ENCODE measurements around the gene CHD1. TPM values are rescaled to one million over a fixed set of nuclear protein-coding genes. Genes with fewer than 3 reads are reported as not detected.

CHD1 gene
- total and polyA plus RNA-seq, 2 of the 13 experiments (the other 11 are each of a cell fraction or from before 2014, with no cell fraction given), result 22.8 to 55.9 TPM

DNA sequence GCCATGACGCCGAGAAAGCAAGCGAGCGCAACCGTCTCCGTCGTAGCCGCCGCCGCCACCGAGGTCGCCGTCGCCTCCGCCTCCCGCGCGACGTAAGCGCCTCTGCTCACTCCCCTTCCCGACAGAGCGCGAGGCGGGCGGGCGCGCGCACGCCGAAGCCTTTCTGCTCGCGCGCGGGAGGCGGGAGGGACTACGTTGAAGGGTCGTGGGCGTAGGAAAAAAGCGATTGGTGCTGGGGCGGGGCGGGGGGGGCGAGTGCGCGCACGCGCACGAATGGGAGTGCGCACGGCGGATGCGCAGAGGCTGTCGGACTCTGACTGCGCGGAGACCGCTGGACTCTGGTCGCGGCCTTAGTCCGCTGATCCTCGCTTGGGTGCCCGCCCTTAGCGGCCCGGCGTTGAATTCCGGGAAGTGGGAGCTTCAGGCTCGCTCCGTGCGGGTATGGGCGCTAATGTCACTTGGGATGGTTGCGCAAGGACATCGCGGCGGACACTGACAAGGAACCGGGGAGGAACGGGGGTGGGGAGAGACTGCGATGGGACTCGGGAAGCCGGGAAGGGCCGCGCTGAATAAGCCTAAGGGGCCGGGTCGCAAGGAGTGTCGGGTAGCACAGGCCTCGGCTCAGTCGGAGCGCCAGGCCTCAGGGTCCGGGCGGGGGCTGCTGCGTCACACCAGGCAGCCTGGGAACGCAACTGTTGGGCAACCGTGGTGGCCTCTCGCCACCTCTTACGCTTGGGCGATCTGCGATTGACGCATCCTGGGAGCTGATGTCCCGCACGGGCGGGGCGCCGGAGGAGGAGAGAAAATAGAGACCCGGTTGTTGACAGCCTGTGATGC is at the start of gene CHD1 (continued):
- TF ChIP-seq, protein P1, sequence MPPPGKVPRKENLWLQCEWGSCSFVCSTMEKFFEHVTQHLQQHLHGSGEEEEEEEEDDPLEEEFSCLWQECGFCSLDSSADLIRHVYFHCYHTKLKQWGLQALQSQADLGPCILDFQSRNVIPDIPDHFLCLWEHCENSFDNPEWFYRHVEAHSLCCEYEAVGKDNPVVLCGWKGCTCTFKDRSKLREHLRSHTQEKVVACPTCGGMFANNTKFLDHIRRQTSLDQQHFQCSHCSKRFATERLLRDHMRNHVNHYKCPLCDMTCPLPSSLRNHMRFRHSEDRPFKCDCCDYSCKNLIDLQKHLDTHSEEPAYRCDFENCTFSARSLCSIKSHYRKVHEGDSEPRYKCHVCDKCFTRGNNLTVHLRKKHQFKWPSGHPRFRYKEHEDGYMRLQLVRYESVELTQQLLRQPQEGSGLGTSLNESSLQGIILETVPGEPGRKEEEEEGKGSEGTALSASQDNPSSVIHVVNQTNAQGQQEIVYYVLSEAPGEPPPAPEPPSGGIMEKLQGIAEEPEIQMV (CRISPR knock-in tag; IDR thresholded peaks at IDR 0.05; ENCODE audit: low read depth), result peak; percentile 63; the same call in 1 of the 2 replicates
- peak; percentile 91 for TF ChIP-seq TAF1 (CRISPR knock-in tag; IDR thresholded peaks at IDR 0.05)
- peak; percentile 99 for TF ChIP-seq ZNF501 (CRISPR knock-in tag; IDR thresholded peaks at IDR 0.05)
- TF ChIP-seq ZNF205 (CRISPR knock-in tag; IDR thresholded peaks at IDR 0.05), result peak; percentile 47
- TF ChIP-seq BCL6 (CRISPR knock-in tag; IDR thresholded peaks at IDR 0.05), result peak; percentile 25; the same call in 1 of the 2 replicates
- 0 out of 2 replicates have a peak, but pooled peaks have one; percentile 70 for TF ChIP-seq ZNF672 (CRISPR knock-in tag; IDR thresholded peaks at IDR 0.05)
- TF ChIP-seq ZMYM4 (CRISPR knock-in tag; IDR thresholded peaks at IDR 0.05), result peak; percentile 96
- peak; percentile 77; the same call in 1 of the 2 replicates for TF ChIP-seq SRY (CRISPR knock-in tag; IDR thresholded peaks at IDR 0.05)
- peak; percentile 88 for TF ChIP-seq ZNF441 (CRISPR knock-in tag; IDR thresholded peaks at IDR 0.05; ENCODE audit: borderline replicate concordance)
- peak; percentile 88 for TF ChIP-seq ZBTB21 (CRISPR knock-in tag; IDR thresholded peaks at IDR 0.05)
- TF ChIP-seq ZNF737 (CRISPR knock-in tag; IDR thresholded peaks at IDR 0.05; ENCODE audit: borderline replicate concordance), result peak; percentile 70; the same call in 1 of the 2 replicates
- TF ChIP-seq ZNF430 (CRISPR knock-in tag; IDR thresholded peaks at IDR 0.05), result peak; percentile 98
- TF ChIP-seq ZNF615 (CRISPR knock-in tag; IDR thresholded peaks at IDR 0.05; ENCODE audit: borderline replicate concordance), result no peak
- TF ChIP-seq MTA1 (CRISPR knock-in tag; IDR thresholded peaks at IDR 0.05; ENCODE audit: borderline replicate concordance), result peak; percentile 49; the same call in 1 of the 2 replicates
- TF ChIP-seq ZSCAN9 (CRISPR knock-in tag; IDR thresholded peaks at IDR 0.05; ENCODE audit: borderline replicate concordance), result peak; percentile 34; the same call in 1 of the 2 replicates
- peak; percentile 65 for TF ChIP-seq ZBTB42 (CRISPR knock-in tag; IDR thresholded peaks at IDR 0.05)
- TF ChIP-seq SALL2 (CRISPR knock-in tag; IDR thresholded peaks at IDR 0.05), result peak; percentile 86; the same call in 1 of the 2 replicates
- TF ChIP-seq KDM6A (CRISPR knock-in tag; IDR thresholded peaks at IDR 0.05; ENCODE audit: low read depth), result no peak
- 0 out of 2 replicates have a peak, but pooled peaks have one; percentile 25 for TF ChIP-seq U2AF2 (IDR thresholded peaks at IDR 0.05; ENCODE audit: low read depth, low read length)
- TF ChIP-seq ZNF800 (CRISPR knock-in tag; IDR thresholded peaks at IDR 0.05), result peak; percentile 81
- peak; percentile 53; the same call in 1 of the 2 replicates for TF ChIP-seq ZNF367 (CRISPR knock-in tag; IDR thresholded peaks at IDR 0.05; ENCODE audit: borderline replicate concordance)
- peak; percentile 99 for TF ChIP-seq YEATS4 (CRISPR knock-in tag; IDR thresholded peaks at IDR 0.05; ENCODE audit: borderline replicate concordance)
- peak; percentile 92 for TF ChIP-seq ZNF772 (CRISPR knock-in tag; IDR thresholded peaks at IDR 0.05)
- peak; percentile 96 for TF ChIP-seq ZBTB14 (CRISPR knock-in tag; IDR thresholded peaks at IDR 0.05)
- peak; percentile 51 for TF ChIP-seq ZNF883 (CRISPR knock-in tag; IDR thresholded peaks at IDR 0.05; ENCODE audit: not compliant biosample characterization)
- TF ChIP-seq BRCA1 (CRISPR knock-in tag; IDR thresholded peaks at IDR 0.05), result peak; percentile 91; the same call in 1 of the 2 replicates

Measured in HepG2 (cell line).